ENCODE data around the gene PIK3AP1. TPM values are rescaled to one million over a fixed set of nuclear protein-coding genes. Genes with fewer than 3 reads are reported as not detected.
"Not testable (repeated sequence)": the region's sequence is repeated elsewhere in the genome, so short reads cannot be mapped to it uniquely, and the experiment has no call there.

The PIK3AP1 gene
- total RNA-seq, 1 donor from 2014 or later = 68.2 TPM

DNA sequence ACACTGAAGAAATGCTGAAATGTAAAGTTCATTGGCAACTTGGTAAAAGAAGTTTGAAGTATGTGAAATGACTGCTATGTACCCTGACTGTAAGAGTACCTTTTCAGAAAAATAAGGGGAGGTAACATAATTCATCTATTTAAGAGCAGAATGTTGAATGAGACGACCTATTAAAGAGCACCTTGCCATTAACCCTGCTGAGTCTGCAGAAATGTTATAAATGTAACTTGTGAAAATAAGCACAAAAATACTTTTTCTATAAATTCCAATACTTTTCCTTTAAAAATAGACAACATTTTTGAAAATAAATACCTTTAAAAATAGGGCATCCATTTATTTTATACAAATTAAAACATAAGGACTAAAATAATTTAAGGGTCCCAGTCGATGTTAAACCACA, 141.2 kb downstream of the PIK3AP1 start:
- no peak for DNase-seq (ENCODE audit: low spot score)

DNA sequence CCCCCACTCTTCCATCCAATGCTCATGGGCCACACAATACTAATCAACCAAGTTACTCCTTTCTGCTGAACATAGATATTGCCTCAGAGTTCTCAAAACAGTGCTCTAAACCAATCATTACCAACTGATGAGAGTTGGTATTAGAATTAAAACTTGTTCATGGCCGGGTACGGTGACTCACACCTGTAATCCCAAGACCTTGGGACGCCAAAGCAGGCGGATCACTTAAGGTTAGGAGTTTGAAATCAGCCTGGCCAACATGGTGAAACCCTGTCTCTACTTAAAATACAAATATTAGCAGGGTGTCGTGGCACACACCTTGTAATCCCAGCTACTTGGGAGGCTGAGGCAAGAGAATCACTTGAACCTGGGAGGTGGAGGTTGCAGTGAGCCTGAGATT, 141.7 kb downstream of the PIK3AP1 start:
- DNase-seq (ENCODE audit: low spot score) = no peak

DNA sequence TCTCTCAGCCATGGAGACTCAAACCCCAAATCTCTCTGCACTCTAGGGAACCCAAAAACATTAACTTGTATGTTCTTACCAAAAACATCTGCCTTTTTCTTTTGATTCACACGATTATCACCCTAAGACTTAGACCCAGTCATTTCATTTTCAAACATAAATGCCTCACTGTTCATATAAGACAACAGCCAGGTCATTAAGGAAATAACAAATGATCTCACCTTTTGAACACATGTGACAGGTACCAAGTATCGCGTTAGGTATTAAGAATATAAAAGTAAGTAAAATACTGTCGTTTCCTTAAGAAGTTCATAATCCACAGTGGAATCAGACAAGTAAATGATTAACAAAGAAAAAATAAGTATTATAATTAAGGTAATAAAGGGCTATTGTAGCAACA, 142.3 kb downstream of the PIK3AP1 start:
- DNase-seq (ENCODE audit: low spot score) = no peak

DNA sequence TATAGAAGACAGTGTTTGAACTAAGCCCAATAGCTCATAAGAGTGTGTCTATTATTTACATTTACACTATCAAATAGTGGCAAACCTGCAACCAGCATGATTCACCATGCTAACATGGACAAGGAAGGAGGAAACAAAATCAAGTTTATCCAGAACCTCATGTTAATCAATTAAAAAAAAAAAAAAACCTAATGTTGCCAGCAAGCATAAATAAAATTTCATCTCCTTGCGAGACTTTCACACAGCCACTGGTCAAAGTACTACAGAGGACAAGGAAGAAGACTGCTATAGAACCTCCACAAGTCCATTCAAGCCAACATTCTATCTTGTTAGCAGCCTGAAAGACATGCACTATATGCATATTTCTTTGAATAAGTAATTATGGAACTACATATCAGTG, 143.2 kb downstream of the PIK3AP1 start:
- DNase-seq (ENCODE audit: low spot score) = no peak

DNA sequence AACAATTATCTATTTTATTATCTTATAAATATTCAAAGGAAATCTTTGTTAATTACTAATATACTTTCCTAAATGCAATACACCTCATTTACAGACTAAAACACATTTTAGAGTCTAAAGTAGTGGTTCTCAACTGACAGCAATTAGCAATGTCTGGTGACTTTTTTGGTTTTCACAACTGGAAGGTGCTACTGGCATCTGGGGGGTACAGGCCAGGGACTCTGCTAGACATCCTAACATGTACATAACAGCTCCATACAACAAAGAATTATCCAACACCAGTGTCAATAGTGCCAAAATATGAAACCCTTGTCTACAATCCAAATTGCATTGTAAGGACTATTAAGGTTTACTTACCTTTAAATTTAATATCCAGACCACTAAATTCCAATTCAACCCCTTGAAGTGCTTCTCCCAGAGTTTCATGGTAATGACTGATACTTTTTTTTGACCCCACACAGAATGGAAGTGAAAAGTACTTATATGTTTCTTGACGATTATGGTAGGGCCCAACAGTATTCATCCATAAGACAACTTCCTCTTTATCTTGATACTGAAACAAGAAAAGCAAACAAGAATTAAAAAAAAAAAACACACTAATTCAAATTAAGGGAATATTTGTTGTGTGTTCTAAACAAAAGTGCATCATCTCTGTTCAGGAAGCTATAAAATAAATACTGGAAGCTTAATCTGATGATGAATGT, 143.9 kb downstream of the PIK3AP1 start:
- no peak for DNase-seq (ENCODE audit: low spot score)

DNA sequence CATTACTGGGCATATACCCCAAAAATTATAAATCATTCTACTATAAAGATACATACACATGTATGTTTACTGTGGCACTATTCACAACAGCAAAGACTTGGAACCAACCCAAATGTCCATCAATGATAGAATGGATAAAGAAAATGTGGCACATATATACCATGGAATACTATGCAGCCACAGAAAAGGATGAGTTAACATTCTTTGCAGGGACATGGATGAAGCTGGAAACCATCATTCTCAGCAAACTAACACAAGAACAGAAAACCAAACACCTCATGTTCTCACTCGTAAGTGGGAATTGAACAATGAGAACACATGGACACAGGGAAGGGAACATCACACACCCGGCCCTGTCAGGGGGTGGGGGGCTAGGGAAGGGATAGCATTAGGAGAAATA, 145.8 kb downstream of the PIK3AP1 start:
- not testable (repeated sequence) for DNase-seq (ENCODE audit: low spot score)

DNA sequence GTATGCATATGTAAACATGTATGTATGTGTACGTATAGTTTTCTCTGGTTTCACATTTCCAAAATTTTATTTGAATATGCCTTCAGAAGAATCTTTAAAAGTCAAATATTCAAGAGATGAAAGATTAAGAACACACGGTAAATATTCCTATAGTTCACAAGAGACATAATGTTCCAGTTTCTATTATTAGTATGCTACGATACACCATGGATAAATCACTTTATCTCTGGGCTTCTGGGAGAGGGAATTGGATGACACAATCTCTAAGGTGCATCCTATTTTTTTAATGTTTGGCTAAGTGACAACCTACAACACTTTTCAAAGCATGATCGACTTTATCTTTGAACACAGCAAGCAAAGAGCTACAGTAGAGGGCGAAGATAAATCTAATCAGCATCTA, 147.3 kb downstream of the PIK3AP1 start:
- no peak for DNase-seq (ENCODE audit: low spot score)

DNA sequence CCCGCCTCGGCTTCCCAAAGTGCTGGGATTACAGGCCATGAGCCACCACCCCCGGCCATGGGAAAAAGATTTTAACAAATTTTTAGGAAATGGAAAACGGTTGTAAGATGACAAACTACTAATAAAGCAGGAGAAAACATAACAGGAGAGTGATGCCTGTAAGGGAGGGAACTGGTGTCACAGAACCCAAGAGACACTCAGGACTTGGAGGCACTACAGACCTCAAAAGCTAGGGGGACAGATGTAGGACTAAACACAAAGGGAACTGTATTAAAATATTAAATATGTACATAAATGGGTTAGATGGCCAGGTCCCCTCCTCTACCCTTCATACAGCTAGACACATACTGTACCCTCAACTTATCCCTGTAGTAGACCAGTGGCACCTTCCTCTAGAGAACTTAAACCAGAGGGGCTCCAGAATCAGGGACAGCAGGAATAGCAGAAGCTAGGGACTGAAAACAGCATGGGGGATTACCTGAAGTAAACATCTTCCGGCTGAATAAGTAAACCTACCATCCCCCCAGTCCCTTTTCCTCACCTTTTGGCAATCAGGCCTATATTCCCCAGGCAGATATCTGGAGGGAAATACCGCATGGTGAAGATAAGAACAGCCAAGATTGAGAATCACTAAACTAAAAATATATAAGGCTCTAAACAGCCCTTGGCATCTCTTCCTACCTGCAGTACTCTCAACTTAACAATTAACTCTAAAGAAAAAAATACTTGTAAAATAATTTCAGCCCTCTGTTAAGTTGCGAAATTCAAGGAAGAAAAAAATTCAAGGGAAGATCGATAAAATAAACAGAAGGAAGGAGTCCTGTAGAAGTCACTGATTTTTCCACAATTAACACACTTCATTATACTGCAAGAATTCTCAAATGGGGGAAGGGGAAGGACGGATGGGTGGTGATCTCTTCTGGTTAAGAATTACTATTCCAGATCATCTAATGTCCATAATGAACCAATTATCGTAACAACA, 149.0 kb downstream of the PIK3AP1 start:
- DNase-seq (ENCODE audit: low spot score) = no peak

DNA sequence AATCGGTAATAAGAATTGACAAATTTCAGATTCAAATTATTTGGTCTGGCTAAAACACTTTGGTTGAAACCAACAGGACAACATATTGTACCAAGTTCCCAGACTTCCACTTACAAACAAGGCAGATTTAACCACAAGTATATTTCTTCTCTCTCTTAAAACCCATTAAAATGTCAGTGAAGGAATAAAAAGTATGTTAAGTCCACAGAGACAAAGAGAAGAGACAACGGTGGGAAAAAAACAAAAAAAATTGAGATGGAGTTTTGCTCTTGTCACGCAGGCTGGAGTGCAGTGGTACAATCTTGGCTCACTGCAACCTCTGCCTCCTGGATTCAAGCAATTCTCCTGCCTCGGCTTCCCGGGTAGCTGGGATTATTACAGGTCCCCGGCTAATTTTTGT, 149.8 kb downstream of the PIK3AP1 start:
- DNase-seq (ENCODE audit: low spot score) = no peak

DNA sequence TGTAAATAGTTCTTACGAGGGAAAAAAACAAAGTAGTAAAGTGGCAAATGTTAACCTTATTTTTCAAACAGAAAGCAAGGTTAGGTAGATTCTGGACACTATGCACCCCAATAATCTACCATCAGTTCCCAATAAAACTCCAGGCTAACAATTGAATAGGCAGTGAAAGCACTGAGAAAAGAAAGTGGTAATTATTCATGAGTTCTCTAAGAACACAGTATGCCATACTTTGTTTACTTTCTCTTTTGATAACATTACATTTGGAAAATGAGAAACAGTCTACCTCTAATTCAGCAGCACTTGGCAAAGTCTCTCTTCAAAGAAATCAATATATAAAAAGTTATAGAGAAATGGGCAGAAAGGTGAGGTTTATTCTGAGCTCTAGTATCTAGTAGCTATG, 151.9 kb downstream of the PIK3AP1 start:
- no peak for DNase-seq (ENCODE audit: low spot score)

DNA sequence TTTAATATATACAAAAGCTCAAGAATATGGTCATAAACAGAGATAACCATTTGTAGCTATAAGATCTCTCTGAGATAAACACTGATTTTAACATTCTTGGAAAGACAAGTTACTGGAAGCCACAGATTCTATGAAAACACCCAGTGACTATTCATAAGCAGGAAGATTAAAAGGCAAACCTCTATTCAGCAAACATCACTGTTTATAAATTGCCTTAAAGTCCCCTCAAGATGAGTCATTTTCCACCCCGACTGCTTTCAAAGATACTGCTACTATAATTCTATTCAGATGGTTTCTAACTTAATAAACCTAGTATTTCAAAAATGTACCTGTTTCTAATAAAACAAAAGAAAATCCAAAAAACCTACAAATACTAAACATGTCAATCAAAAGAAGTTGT, 154.5 kb downstream of the PIK3AP1 start:
- no peak for DNase-seq (ENCODE audit: low spot score)

DNA sequence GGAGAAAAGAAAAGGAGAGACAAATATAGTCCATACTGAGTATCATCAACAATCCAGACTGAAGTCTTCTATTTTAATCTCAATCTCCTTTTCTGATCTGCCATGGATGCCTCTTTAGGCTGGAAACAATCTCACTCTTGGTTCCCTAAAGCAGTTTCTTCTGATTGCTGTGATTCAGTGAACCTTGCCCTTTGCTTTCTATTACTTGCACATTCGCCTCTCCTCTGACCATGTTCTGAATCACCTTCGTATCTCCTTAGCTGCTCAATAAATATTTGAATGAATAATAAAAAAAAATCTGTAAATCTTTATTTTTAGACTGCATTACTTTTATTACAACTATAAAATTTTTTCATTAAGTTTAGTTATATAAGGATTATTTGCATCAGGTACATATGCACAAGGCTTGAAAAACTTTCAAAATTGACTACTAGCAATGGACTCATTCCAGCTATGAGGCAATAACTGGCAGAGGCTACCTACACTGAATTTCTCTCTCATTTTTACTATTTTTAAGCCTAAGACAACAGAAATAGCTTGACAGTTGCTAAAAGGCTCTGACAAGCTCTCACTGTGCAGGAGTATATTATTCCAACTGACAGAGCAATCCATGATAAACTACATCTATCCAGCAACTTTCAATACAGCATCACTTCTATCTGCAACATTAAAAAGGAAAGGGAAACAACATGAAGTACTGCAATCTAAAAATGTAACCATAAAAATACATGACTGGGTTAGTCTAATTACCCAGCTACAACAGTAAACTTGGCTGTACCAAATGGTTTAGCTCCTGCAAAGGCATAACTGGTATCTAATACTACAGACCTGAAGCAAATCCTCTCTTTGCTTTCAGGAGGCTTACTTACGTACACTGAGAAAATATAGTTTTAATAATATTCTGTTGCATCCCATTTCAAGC, 159.1 kb downstream of the PIK3AP1 start:
- DNase-seq (ENCODE audit: low spot score) = no peak

DNA sequence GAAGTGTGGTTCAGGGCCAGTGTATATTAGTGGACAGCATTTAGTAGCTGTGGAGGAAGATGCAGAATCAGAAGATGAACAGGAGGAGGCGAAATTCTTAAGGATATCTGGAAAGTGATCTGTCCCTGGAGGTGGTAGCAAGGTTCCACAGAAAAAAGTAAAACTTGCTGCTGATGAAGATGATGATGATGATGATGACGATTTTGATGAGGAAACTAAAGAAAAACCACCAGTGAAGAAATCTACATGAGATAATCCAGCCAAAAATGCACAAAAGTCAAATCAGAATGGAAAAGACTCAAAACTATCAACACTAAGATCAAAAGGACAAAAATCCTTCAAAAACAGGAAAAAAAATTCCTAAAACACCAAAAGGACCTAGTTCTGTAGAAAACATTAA, 159.8 kb downstream of the PIK3AP1 start:
- DNase-seq (ENCODE audit: low spot score) = no peak

DNA sequence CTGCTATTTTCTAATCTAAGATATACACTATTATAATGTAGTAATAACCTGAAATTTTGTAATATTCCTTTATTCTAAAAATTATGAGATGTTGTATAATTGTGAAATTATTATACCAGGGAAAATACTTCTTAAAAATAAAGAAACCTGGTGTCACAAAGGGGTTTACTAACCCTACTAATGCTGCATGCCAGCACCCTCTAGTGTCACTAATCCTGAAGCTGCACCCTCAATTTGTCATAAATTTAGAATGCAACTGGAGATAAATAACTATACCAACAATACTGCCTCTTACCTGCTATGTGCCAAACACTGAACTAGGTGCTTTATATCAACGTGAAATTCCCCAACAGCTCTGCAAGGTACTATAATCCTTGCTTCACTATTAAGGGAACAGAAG, 164.3 kb downstream of the PIK3AP1 start:
- no peak for DNase-seq (ENCODE audit: low spot score)

DNA sequence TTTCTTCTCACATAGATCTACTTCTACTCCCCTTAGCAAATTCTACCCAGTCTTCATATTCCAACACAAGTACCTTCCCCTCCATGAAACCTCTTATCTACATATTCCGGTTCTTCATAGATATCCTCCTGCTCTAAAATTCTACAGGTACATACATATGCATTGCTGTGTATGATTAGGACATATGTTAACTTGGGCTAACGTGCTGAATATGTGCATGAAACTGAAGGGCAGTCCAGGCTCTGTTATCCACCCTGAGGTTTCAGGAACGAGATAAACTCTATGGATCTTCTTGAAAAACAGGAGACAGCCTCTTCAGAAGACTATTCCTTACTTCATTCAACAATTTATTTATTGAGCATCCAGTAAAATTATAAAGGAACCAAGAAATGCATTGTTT, 165.0 kb downstream of the PIK3AP1 start:
- DNase-seq (ENCODE audit: low spot score) = no peak

DNA sequence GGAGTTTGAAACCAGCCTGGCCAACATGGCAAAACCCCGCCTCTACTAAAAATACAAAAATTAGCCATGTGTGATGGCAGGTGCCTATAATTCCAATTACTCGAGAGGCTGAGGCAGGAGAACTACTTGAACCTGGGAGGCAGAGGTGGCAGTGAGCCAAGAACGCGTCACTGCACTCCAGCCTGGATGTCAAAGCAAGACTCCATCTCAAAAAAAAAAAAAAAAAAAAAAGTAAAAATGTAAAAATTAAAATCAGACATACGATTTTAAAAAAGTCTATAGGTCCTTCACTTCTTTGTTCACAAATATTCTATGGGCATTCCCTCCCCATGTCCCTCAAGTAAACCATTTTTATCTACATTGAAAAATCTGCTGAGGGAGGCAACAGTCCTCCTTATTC, 171.7 kb downstream of the PIK3AP1 start:
- DNase-seq (ENCODE audit: low spot score) = no peak

DNA sequence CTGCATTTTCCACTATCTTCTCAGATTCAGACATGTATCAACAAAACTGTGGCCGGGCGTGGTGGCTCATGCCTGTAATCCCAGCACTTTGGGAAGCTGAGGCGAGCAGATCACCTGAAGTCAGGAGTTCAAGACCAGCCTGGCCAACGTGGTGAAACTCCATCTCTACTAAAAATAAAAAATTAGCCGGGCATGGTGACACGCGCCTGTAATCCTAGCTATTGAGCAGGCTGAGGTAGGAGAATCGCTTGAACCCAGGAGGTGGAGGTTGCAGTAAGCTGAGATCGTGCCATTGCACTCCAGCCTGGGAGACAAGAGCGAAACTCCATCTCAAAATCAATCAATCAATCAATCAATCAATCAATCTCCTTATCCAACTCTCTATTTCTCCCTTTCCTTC, 174.8 kb downstream of the PIK3AP1 start:
- DNase-seq (ENCODE audit: low spot score) = not testable (repeated sequence)

Other genes with a start within 250 kb of the PIK3AP1 start
- gene TLL2, start 206.6 kb downstream of the PIK3AP1 start, total RNA-seq = 6.7 TPM
- 263 TPM for gene TM9SF3, start 133.5 kb downstream of the PIK3AP1 start, total RNA-seq
- 56.0 TPM for gene LCOR, start 111.8 kb upstream of the PIK3AP1 start, total RNA-seq

All from mucosa of gallbladder (tissue), 1 donor.